Spleen (tissue), 7 donors: ENCODE results near the gene GPR61.

Experiments used
- CTCF ChIP-seq, 11 experiments: fragments of 200-600 bp in 7 of 11; fragments of 450-650 bp in 4 of 11; sonication (generic) in 4 of 11; IDR thresholded peaks in 8 of 11; conservative IDR thresholded peaks in 3 of 11; 1 replicate in 7 of 11; 2 replicates in 4 of 11; pipeline versions ENCODE4 v1.4.0 to v1.8.0; 2016 to 2021; ENCODE audit warnings: antibody characterized with exemption in 11 of 11, inconsistent platforms in 4 of 11, mild to moderate bottlenecking in 1 of 11
- POLR2AphosphoS5 ChIP-seq, 3 donors: sonication (generic); formaldehyde crosslinking; IDR thresholded peaks; one replicate each; pipeline ENCODE4 v1.5.1; 2017; ENCODE audit warnings: antibody characterized with exemption in 3 of 3
- donor health status: DM: no; HTN: no; CAD: no; lungs with moderate emphysema.
- donor health status: DM: no; HTN: no; CAD: no.
- donor health status: DM: no; HTN: no; CAD: no.

- no peak for TF ChIP-seq POLR2AphosphoS5 (IDR thresholded peaks at IDR 0.05)
- no peak for TF ChIP-seq CTCF (IDR thresholded peaks at IDR 0.05 in 8 of 11, conservative IDR thresholded peaks at IDR 0.05 in 3 of 11)
Measured at GRCh38 chr1:109589177-109589576, 49.5 kb downstream of the GPR61 start.
